H1 (cell line): Measurements from ENCODE around the gene TMEM212. TPM values are rescaled to one million over a fixed set of nuclear protein-coding genes. Genes with fewer than 3 reads are reported as not detected.

Experiments used
- CTCF ChIA-PET: fragments of 300-600 bp; sonication (Branson Sonifier 250); formaldehyde crosslinking; loops from one replicate; lab custom pipeline; 2021; ENCODE audit not compliant: partially characterized antibody; lab: Charles Lee
- POLR2A ChIA-PET: fragments of 300-600 bp; sonication (Branson Sonifier 250); formaldehyde crosslinking; loops from one replicate; lab custom pipeline; 2021; ENCODE audit warnings: inconsistent platforms; ENCODE audit not compliant: partially characterized antibody; lab: Charles Lee
- DNase-seq, 2 experiments: peaks; one replicate each; pipeline versions ENCODE4 v3.0.0 to v3.0.0-alpha.2; 2010 to 2022; ENCODE audit warnings: low spot score in 2 of 2, low read depth in 1 of 2, mixed read lengths in 1 of 2
- FAIRE-seq: peaks from 2 replicates; lab custom pipeline; 2011; peaks lifted over from hg19 to GRCh38; lab: Jason Lieb, UNC
- H2AFZ ChIP-seq: 2 replicates; pipeline ENCODE4 v1.8.1; 2012; ENCODE audit warnings: low read length, inconsistent platforms
- H2AK5ac ChIP-seq: 2 replicates; pipeline ENCODE4 v1.6.1; 2013; ENCODE audit warnings: low read depth, low read length
- H2BK120ac ChIP-seq: replicated peaks from 2 replicates; pipeline ENCODE3; 2013; ENCODE audit warnings: low read depth, low read length, inconsistent platforms
- H2BK12ac ChIP-seq: 2 replicates; pipeline ENCODE4 v1.6.1; 2013; ENCODE audit warnings: low read depth, low read length
- H2BK15ac ChIP-seq: 2 replicates; pipeline ENCODE4 v1.6.1; 2013; ENCODE audit warnings: low read length
- H2BK20ac ChIP-seq: 2 replicates; pipeline ENCODE4 v1.6.1; 2013; ENCODE audit warnings: low read length
- H2BK5ac ChIP-seq: 2 replicates; pipeline ENCODE4 v1.6.1; 2013; ENCODE audit warnings: low read depth, low read length
- H3K14ac ChIP-seq: 2 replicates; pipeline ENCODE4 v1.6.1; 2013; ENCODE audit warnings: inconsistent platforms; ENCODE audit not compliant: insufficient read length
- H3K18ac ChIP-seq: 2 replicates; pipeline ENCODE4 v1.6.1; 2013; ENCODE audit warnings: low read length; ENCODE audit errors: extremely low read depth
- H3K23ac ChIP-seq: 2 replicates; pipeline ENCODE4 v1.6.1; 2013; ENCODE audit warnings: inconsistent platforms; ENCODE audit not compliant: insufficient read length
- H3K23me2 ChIP-seq: 2 replicates; pipeline ENCODE4 v1.6.1; 2013; ENCODE audit warnings: low read depth, low read length
- H3K27ac ChIP-seq: 2 replicates; pipeline ENCODE4 v1.6.1; 2011; ENCODE audit warnings: low read depth, low read length, inconsistent platforms
- H3K27me3 ChIP-seq, 4 experiments: replicated peaks in 1 of 4; 1 replicate in 1 of 4; 2 replicates in 3 of 4; pipeline versions ENCODE4 v1.6.1 to v1.8.1; 2011 to 2013; ENCODE audit warnings: low read length in 3 of 4, mild to moderate bottlenecking in 3 of 4, inconsistent platforms in 2 of 4, mixed read lengths in 2 of 4, moderate library complexity in 1 of 4; ENCODE audit not compliant: control insufficient read depth in 3 of 4, insufficient read depth in 3 of 4; ENCODE audit errors: extremely low read depth in 1 of 4
- H3K36me3 ChIP-seq, 4 experiments: 2 replicates each; pipeline versions ENCODE4 v1.6.1 to v1.8.1; 2011 to 2013; ENCODE audit warnings: mild to moderate bottlenecking in 4 of 4, low read length in 3 of 4, moderate library complexity in 2 of 4, control low read depth in 1 of 4, inconsistent platforms in 1 of 4; ENCODE audit not compliant: insufficient read depth in 4 of 4, control insufficient read depth in 2 of 4
- H3K4ac ChIP-seq: replicated peaks from 2 replicates; pipeline ENCODE3; 2013; ENCODE audit warnings: low read length, low read depth, mixed read lengths, inconsistent platforms; ENCODE audit not compliant: insufficient read length
- H3K4me1 ChIP-seq, 4 experiments: replicated peaks in 1 of 4; 1 replicate in 1 of 4; 2 replicates in 3 of 4; pipeline versions ENCODE4 v1.6.1 to v1.8.1; 2011 to 2013; ENCODE audit warnings: low read length in 3 of 4, inconsistent platforms in 2 of 4, mixed read lengths in 1 of 4; ENCODE audit not compliant: insufficient read depth in 4 of 4, control insufficient read depth in 3 of 4
- H3K4me2 ChIP-seq, 2 experiments: 2 replicates each; pipeline versions ENCODE4 v1.6.1 to v1.8.1; 2011 to 2013; ENCODE audit warnings: low read depth in 2 of 2, low read length in 2 of 2, control low read depth in 1 of 2, inconsistent platforms in 1 of 2, mild to moderate bottlenecking in 1 of 2; ENCODE audit not compliant: insufficient read depth in 1 of 2
- H3K4me3 ChIP-seq, 4 experiments: fragments of 200-600, 300-600 bp in 1 of 4; sonication (generic), shearing (Covaris generic), sonication (Bioruptor Twin) in 1 of 4; 2 replicates each; pipeline versions ENCODE4 v1.5.1 to v1.8.1; 2011 to 2016; ENCODE audit warnings: low read length in 4 of 4, low read depth in 3 of 4, control low read depth in 2 of 4, inconsistent platforms in 2 of 4, mild to moderate bottlenecking in 2 of 4, mixed read lengths in 1 of 4, moderate library complexity in 1 of 4; ENCODE audit not compliant: insufficient read depth in 2 of 4; ENCODE audit errors: extremely low read depth in 1 of 4
- H3K56ac ChIP-seq: replicated peaks from 2 replicates; pipeline ENCODE3; 2013; ENCODE audit warnings: low read depth, mild to moderate bottlenecking, mixed read lengths, low read length, inconsistent platforms; ENCODE audit not compliant: insufficient read length
- H3K79me1 ChIP-seq: 2 replicates; pipeline ENCODE4 v1.6.1; 2013; ENCODE audit warnings: low read depth, low read length, control low read depth
- H3K79me2 ChIP-seq, 2 experiments: 2 replicates each; pipeline versions ENCODE4 v1.6.1 to v1.8.1; 2012 to 2013; ENCODE audit warnings: low read length in 2 of 2, mild to moderate bottlenecking in 2 of 2, inconsistent platforms in 1 of 2; ENCODE audit not compliant: insufficient read depth in 2 of 2, control insufficient read depth in 1 of 2
- H3K9ac ChIP-seq, 4 experiments: replicated peaks in 1 of 4; 1 replicate in 1 of 4; 2 replicates in 3 of 4; pipeline versions ENCODE4 v1.6.1 to v1.8.1; 2011 to 2013; ENCODE audit warnings: low read depth in 3 of 4, low read length in 3 of 4, control low read depth in 2 of 4, mild to moderate bottlenecking in 2 of 4, moderate library complexity in 2 of 4, inconsistent platforms in 1 of 4; ENCODE audit errors: extremely low read depth in 1 of 4
- H3K9me3 ChIP-seq, 2 experiments: 2 replicates each; pipeline versions ENCODE4 v1.6.1 to v1.8.1; 2012 to 2013; ENCODE audit warnings: mild to moderate bottlenecking in 2 of 2, moderate library complexity in 2 of 2, control low read depth in 1 of 2, inconsistent platforms in 1 of 2, low read depth in 1 of 2, low read length in 1 of 2, mixed read lengths in 1 of 2; ENCODE audit not compliant: insufficient read depth in 2 of 2
- H4K20me1 ChIP-seq, 2 experiments: replicated peaks in 1 of 2; 2 replicates each; pipeline versions ENCODE3 to v1.8.1; 2011 to 2013; ENCODE audit warnings: inconsistent platforms in 2 of 2, low read length in 2 of 2, mild to moderate bottlenecking in 1 of 2; ENCODE audit not compliant: insufficient read depth in 2 of 2, control insufficient read depth in 1 of 2
- H4K5ac ChIP-seq: 2 replicates; pipeline ENCODE4 v1.6.1; 2013; ENCODE audit warnings: low read length, low read depth, mixed read lengths, inconsistent platforms; ENCODE audit not compliant: insufficient read length
- H4K8ac ChIP-seq: 2 replicates; pipeline ENCODE4 v1.8.0; 2013; ENCODE audit warnings: mild to moderate bottlenecking, moderate library complexity, low read length, inconsistent platforms; ENCODE audit not compliant: insufficient read depth; ENCODE audit errors: extremely low read depth
- H4K91ac ChIP-seq: replicated peaks from 2 replicates; pipeline ENCODE3; 2013; ENCODE audit warnings: low read length, mixed read lengths, inconsistent platforms; ENCODE audit not compliant: insufficient read length
- BACH1 ChIP-seq: IDR thresholded peaks from 2 replicates; pipeline ENCODE4 v1.6.1; 2012; ENCODE audit warnings: low read length, improper control_type of control experiment
- CBX8 ChIP-seq: fragments of 300-800, 300-1000 bp; sonication (generic); IDR thresholded peaks from 2 replicates; pipeline ENCODE4 v1.7.1; 2016; ENCODE audit warnings: low read depth, low read length, borderline replicate concordance
- EGR1 ChIP-seq: IDR thresholded peaks from 2 replicates; pipeline ENCODE4 v1.6.1; 2011; ENCODE audit warnings: low read depth, low read length, borderline replicate concordance
- EP300 ChIP-seq, 2 experiments: IDR thresholded peaks; 1 replicate in 1 of 2; 2 replicates in 1 of 2; pipeline ENCODE4 v1.6.1; 2011 to 2012; ENCODE audit warnings: low read depth in 2 of 2, low read length in 2 of 2, mild to moderate bottlenecking in 2 of 2, borderline replicate concordance in 1 of 2, inconsistent platforms in 1 of 2, moderate library complexity in 1 of 2
- SP2 ChIP-seq: IDR thresholded peaks from 2 replicates; pipeline ENCODE4 v1.6.1; 2012; ENCODE audit warnings: mild to moderate bottlenecking, low read length, inconsistent platforms
- ZNF274 ChIP-seq: IDR thresholded peaks from 2 replicates; pipeline ENCODE4 v1.7.0; 2012; ENCODE audit warnings: low read length, borderline replicate concordance; ENCODE audit errors: extremely low read depth
- WGBS, 2 experiments: shearing (Covaris generic) in 1 of 2; methylation state at CpG; one replicate each; pipeline versions ENCODE4 v1.1.6 to v1.1.7; 2013 to 2015; ENCODE audit warnings: low lambda C conversion rate in 2 of 2, mixed read lengths in 2 of 2, inconsistent platforms in 1 of 2, low coverage in 1 of 2, missing lambda C conversion rate in 1 of 2; ENCODE audit not compliant: insufficient replicate concordance in 2 of 2, insufficient coverage in 1 of 2, insufficient read length in 1 of 2; ENCODE audit errors: extremely low coverage in 1 of 2, missing lambda C conversion rate in 1 of 2; 5-methylcytosine and 5-hydroxymethylcytosine counted together
- polyA plus RNA-seq, 7 experiments: library from polyadenylated mRNA; depleted of rRNA in 3 of 7; stranded (reverse) in 5 of 7; unstranded in 2 of 7; fragments of >200 nt in 5 of 7; fragments of 200-250 nt in 2 of 7; gene quantifications; 1 replicate in 5 of 7; 2 replicates in 1 of 7; 4 replicates in 1 of 7; pipeline versions ENCODE4 v1.2.1 to v1.2.3, GENCODE V29; 2011 to 2013; ENCODE audit warnings: missing spikeins in 2 of 7, mixed read lengths in 2 of 7
- total RNA-seq: library from RNA; stranded (reverse); fragmentation: NEBNext Ultra II Directional; extraction: Animal tissue kit (Norgen Biotek cat#: 25700); gene quantifications from 2 replicates; pipeline ENCODE4 v1.2.1, GENCODE V29; 2021

Gene TMEM212
- total and polyA plus RNA-seq, 2 of the 8 experiments (the other 6 are each of a cell fraction or from before 2014, with no cell fraction given) = not detected

DNA sequence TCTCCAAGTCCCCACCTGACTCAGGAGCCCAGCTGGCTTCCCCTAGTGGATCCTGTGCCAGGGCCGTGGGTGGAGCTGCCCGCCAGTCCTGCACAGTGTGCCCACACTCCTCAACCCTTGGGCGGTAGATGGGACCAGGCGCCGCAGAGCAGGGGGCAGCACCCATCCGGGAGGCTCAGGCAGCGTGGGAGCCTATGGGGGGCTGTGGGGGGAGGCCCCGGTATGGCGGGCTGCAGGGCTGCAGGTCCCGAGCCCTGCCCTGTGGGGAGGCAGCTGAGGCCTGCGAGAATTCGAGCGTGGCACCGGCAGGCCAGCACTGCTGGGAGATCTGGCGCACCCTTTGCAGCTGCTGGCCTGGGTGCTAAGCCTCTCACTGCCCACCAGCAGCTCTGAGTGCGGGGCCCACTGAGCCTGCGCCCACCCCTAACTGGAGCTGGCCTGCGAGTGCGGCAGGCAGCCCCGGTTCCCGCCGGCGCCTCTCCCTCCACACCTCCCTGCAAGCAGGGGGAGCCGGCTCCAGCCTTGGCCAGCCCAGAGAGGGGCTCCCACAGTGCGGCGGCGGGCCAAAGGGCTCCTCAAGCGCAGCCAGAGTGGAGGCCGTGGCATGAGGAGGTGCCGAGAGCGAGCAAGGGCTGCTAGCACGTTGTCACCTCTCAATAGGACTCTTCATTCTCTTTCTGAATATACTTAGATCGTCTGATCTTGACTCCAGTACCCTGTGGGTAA lies 64.0 kb downstream of the TMEM212 start:
- Histone ChIP-seq H4K5ac (no peak overlapping the region), H2BK120ac (no peak overlapping the region), H2BK12ac (no peak overlapping the region), H3K56ac (no peak overlapping the region), H3K14ac (no peak overlapping the region), H3K4me3 (no peak overlapping the region), H2BK5ac (no peak overlapping the region), H3K23me2 (no peaks in the 10 kb centered on the region), H3K18ac (no peak overlapping the region), H2AK5ac (no peak overlapping the region), H2BK20ac (no peak overlapping the region), H3K79me2 (no peaks in the 10 kb centered on the region), H4K8ac (no peak overlapping the region), H2AFZ (no peak overlapping the region), H3K4me1 (no peaks in the 10 kb centered on the region), H4K20me1 (no peaks in the 10 kb centered on the region), H3K9me3 (peaks cover 14 to 17% of the 10 kb centered on the region in 2 experiments), H3K4ac (no peak overlapping the region), H2BK15ac (no peak overlapping the region), H4K91ac (no peak overlapping the region), H3K9ac (no peak overlapping the region), H3K23ac (no peak overlapping the region), H3K27me3 (no peaks in the 10 kb centered on the region), H3K36me3 (0 out of 8 replicates have a peak, but pooled peaks cover 0 to 6% (median 0%) of the 10 kb centered on the region in 4 experiments), H3K4me2 (no peak overlapping the region), H3K27ac (no peak overlapping the region), H3K79me1 (no peaks in the 10 kb centered on the region)
- CTCF ChIA-PET = no interaction called here
- FAIRE-seq (no peak), DNase-seq (no peak)
- WGBS, 2 experiments = 97% methylated on average over 25 of the region's 33 CpGs; no CpG with 5 or more reads in 1 of the 2 experiments
- POLR2A ChIA-PET = no interaction called here
- TF ChIP-seq EGR1 (no peak), ZNF274 (no peak), SP2 (no peak), EP300 (IDR thresholded peaks at IDR 0.05; ENCODE audit: borderline replicate concordance in 1 of 2, low read depth in 2 of 2, low read length in 2 of 2) (no peak), BACH1 (no peak), CBX8 (no peak)
